Thyroid gland (tissue), 4 donors: Measurements from ENCODE around the gene EYA4. TPM values are rescaled to one million over a fixed set of nuclear protein-coding genes. Genes with fewer than 3 reads are reported as not detected.
A peak's percentile ranks its signal among the peaks of the same experiment; 100 is the strongest.

Experiments
- DNase-seq, 2 donors: peaks; one replicate each; pipeline ENCODE4 v3.0.0-alpha.2; 2019
- H3K27ac ChIP-seq, 3 donors: fragments of 200-600 bp; sonication (generic); 1 replicate in 2 of 3; 2 replicates in 1 of 3; pipeline ENCODE4 v1.5.1; 2016 to 2019; ENCODE audit warnings: mild to moderate bottlenecking in 1 of 3, moderate library complexity in 1 of 3
- H3K27me3 ChIP-seq: fragments of 200-600 bp; sonication (generic); one replicate; pipeline ENCODE4 v1.5.1; 2019
- H3K36me3 ChIP-seq, 2 donors: fragments of 200-600 bp; sonication (generic); one replicate each; pipeline ENCODE4 v1.5.1; 2016 to 2019
- H3K4me1 ChIP-seq, 2 donors: fragments of 200-600 bp; sonication (generic); one replicate each; pipeline ENCODE4 v1.5.1; 2017 to 2019
- H3K4me3 ChIP-seq, 3 donors: fragments of 200-600 bp; sonication (generic); replicated peaks in 1 of 3; 1 replicate in 2 of 3; 2 replicates in 1 of 3; pipeline ENCODE4 v1.5.1; 2016; ENCODE audit warnings: mild to moderate bottlenecking in 1 of 3
- H3K9me3 ChIP-seq: fragments of 200-600 bp; sonication (generic); one replicate; pipeline ENCODE4 v1.5.1; 2017
- POLR2A ChIP-seq, 2 donors: fragments of 450-650 bp; IDR thresholded peaks; one replicate each; pipeline ENCODE4 v1.6.1; 2017; ENCODE audit warnings: antibody characterized with exemption in 2 of 2, mild to moderate bottlenecking in 2 of 2, moderate library complexity in 1 of 2
- WGBS, 2 donors: methylation state at CpG; one replicate each; pipeline ENCODE4 v1.1.5; 2017; 5-methylcytosine and 5-hydroxymethylcytosine counted together
- intact Hi-C: fragments of 100-400 bp; cut with DNase I; formaldehyde crosslinking; loops from one replicate; pipeline ENCODE4 v1.15.1; 2023
- total RNA-seq, 4 donors: library from RNA; depleted of rRNA; stranded (reverse); fragments of >200 nt; gene quantifications; one replicate each; pipeline ENCODE4 v1.2.3, GENCODE V29; 2016
- TF ChIP-seq, protein P1 (sequence below), 6 experiments: fragments of 200-600 bp in 3 of 6; fragments of 450-650 bp in 3 of 6; sonication (generic) in 3 of 6; IDR thresholded peaks; one replicate each; pipeline ENCODE4 v1.5.1; 2016 to 2019; ENCODE audit warnings: antibody characterized with exemption in 6 of 6, mild to moderate bottlenecking in 2 of 6, inconsistent platforms in 1 of 6, moderate library complexity in 1 of 6

EYA4 gene
- total RNA-seq, 4 donors from 2014 or later, result 3.3 to 8.2 (median 5.3) TPM

DNA sequence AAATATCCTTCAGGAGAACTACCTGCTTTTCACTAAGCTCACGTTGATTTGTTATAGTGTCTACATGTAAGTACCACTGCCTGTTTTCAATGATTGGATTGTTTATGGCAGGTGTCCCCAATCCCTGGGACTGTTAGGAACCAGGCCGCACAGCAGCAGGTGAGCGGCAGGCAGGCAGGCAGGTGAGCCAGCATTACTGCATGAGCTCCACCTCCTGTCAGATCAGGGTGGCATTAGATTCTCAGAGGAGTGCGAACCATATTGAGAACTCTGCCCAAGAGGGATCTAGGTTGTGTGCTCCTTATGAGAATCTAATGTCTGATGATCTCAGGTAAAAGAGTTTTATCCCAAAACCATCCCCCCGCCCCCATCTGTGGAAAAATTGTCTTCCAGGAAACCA is 303.3 kb downstream of the EYA4 start:
- H3K4me3 ChIP-seq, result no peak overlapping the region
- TF ChIP-seq, protein P1, sequence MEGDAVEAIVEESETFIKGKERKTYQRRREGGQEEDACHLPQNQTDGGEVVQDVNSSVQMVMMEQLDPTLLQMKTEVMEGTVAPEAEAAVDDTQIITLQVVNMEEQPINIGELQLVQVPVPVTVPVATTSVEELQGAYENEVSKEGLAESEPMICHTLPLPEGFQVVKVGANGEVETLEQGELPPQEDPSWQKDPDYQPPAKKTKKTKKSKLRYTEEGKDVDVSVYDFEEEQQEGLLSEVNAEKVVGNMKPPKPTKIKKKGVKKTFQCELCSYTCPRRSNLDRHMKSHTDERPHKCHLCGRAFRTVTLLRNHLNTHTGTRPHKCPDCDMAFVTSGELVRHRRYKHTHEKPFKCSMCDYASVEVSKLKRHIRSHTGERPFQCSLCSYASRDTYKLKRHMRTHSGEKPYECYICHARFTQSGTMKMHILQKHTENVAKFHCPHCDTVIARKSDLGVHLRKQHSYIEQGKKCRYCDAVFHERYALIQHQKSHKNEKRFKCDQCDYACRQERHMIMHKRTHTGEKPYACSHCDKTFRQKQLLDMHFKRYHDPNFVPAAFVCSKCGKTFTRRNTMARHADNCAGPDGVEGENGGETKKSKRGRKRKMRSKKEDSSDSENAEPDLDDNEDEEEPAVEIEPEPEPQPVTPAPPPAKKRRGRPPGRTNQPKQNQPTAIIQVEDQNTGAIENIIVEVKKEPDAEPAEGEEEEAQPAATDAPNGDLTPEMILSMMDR (IDR thresholded peaks at IDR 0.05), result no peak
- TF ChIP-seq POLR2A (IDR thresholded peaks at IDR 0.05), result no peak
- 88 to 94% methylated on average over 5 of the region's 5 CpGs for WGBS, 2 donors
- no peak overlapping the region for H3K27ac ChIP-seq
- no peaks in the 10 kb centered on the region for H3K36me3 ChIP-seq
- DNase-seq, result no peak
- H3K9me3 ChIP-seq, result no peaks in the 10 kb centered on the region
- H3K4me1 ChIP-seq, result peaks cover 4 to 9% of the 10 kb centered on the region in 2 donors
- no peaks in the 10 kb centered on the region for H3K27me3 ChIP-seq
- intact Hi-C loops, result no loop called here

DNA sequence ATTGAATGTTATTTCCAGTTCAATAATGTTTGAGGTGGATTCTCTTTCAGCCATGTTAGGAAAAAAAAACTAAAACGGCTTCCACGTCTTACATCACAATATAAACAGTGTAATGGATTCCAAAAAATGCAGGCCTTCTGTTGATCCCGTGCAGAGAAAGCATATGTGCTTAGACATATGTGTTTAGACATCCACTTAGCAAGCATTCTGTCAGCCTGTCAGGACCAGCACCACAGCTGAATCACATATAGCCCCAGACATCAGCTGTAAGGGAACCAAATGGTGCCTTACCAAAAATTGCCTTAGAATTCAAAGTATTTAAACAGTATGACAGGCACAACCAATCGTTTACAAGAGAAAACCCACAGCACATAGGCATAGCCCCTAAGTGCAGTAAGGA is 304.9 kb downstream of the EYA4 start:
- no peak for DNase-seq
- no peaks in the 10 kb centered on the region for H3K27me3 ChIP-seq
- no peak overlapping the region for H3K4me3 ChIP-seq
- TF ChIP-seq, protein P1 (IDR thresholded peaks at IDR 0.05), result no peak
- no peak for TF ChIP-seq POLR2A (IDR thresholded peaks at IDR 0.05)
- no peaks in the 10 kb centered on the region for H3K9me3 ChIP-seq
- no peak overlapping the region for H3K27ac ChIP-seq
- H3K36me3 ChIP-seq, result no peaks in the 10 kb centered on the region
- intact Hi-C loops, result no loop called here
- 66% methylated on average over 4 of the region's 4 CpGs for WGBS, 2 donors
- H3K4me1 ChIP-seq, result peaks cover 4 to 12% of the 10 kb centered on the region in 2 donors

DNA sequence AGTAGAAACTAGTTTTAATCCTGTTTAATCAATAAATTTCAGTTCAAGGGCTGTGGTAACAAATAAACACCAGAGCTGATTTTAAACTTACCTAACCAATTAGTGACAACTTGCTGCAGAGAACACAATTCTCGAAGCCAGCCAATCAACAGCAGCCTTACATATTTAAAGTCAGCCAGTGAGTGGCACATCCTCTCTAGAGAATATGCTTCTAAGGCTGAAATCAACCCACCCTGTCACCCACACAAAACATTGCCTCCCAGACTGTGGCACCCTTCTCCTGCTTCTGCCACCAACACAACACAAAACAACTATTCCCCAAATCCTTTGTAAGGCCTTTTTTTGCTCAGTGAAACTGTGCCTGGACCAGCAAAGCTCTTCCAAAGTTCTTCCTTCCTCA is 306.0 kb downstream of the EYA4 start:
- Histone ChIP-seq H3K36me3 (no peaks in the 10 kb centered on the region), H3K4me1 (peaks cover 13 to 23% of the 10 kb centered on the region in 2 donors), H3K27ac (no peak overlapping the region), H3K9me3 (no peaks in the 10 kb centered on the region), H3K27me3 (no peaks in the 10 kb centered on the region), H3K4me3 (no peak overlapping the region)
- TF ChIP-seq, protein P1 (IDR thresholded peaks at IDR 0.05), result no peak
- TF ChIP-seq POLR2A (IDR thresholded peaks at IDR 0.05), result no peak
- no peak for DNase-seq
- WGBS, 2 donors, result 88 to 92% methylated on average over 1 of the region's 1 CpG
- intact Hi-C loops, result no loop called here

DNA sequence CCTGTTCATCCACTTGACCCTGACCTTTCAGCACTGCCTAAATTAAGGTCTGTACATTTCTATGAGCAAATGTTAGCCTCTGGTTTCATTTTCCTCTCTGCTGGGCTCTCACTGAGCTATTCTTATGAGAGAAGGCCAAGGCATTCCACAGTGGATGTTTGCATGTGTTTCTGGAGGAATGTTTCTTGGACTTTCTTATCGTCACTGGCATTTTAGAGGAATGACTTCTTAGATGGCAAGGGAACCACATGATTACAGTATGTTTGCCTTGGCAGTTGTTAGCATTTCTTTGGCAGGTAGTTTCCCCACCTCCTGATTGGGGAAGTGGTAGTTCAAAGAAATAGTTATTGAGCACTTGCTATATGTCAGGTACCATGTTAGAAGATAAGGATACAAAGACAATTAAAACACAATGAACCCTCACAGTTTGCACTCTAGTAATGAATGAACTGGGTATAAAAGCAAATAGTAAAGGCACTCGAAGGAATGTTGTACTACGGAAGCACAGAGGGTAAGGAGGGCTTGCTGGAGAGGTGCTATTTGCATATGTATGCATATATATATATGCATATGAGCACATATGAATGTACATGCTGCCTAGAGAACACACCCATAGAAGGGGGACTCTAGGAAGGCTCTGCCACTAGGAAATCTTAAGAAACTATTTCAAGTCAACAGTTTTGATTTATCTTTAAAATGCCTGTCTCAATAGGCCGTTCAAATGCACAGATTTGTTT is 307.4 kb downstream of the EYA4 start:
- H3K4me1 ChIP-seq, result peaks cover 20 to 30% of the 10 kb centered on the region in 2 donors
- WGBS, 2 donors, result 61 to 62% methylated on average over 4 of the region's 4 CpGs
- intact Hi-C loops, result no loop called here
- TF ChIP-seq, protein P1 (IDR thresholded peaks at IDR 0.05), result no peak
- TF ChIP-seq POLR2A (IDR thresholded peaks at IDR 0.05), result no peak
- no peaks in the 10 kb centered on the region for H3K27me3 ChIP-seq
- H3K4me3 ChIP-seq, result no peak overlapping the region
- peak overlapping the region in 1 of 3 donors; percentile 12 for H3K27ac ChIP-seq
- no peaks in the 10 kb centered on the region for H3K36me3 ChIP-seq
- H3K9me3 ChIP-seq, result no peaks in the 10 kb centered on the region
- DNase-seq, result no peak

DNA sequence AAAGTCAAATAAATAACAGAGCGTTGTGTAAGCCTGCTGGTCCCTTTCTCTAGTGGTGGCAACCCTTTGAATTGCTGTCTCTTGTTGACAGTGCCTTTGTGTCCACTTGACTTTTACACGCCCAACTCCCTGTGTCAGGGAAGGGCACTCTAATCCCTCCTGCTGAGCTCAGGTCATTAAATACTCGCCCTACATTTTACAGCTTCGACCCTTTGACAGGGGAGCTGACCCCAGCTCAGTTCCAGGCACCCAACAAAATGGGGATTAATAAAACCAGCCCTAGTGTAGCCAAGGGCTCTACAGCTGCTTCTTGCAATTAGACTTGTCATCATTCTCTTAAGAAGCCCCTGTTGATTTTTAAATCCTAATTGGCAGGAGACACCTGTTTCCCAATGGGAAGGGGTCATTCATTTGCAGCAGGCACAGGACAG is 308.2 kb downstream of the EYA4 start:
- Histone ChIP-seq H3K36me3 (no peaks in the 10 kb centered on the region), H3K9me3 (no peaks in the 10 kb centered on the region), H3K27me3 (no peaks in the 10 kb centered on the region), H3K4me3 (no peak overlapping the region), H3K4me1 (peaks cover 20 to 30% of the 10 kb centered on the region in 2 donors), H3K27ac (no peak overlapping the region)
- intact Hi-C loops, result no loop called here
- WGBS, 2 donors, result 57 to 59% methylated on average over 4 of the region's 4 CpGs
- TF ChIP-seq, protein P1 (IDR thresholded peaks at IDR 0.05), result no peak
- TF ChIP-seq POLR2A (IDR thresholded peaks at IDR 0.05), result no peak
- DNase-seq, result no peak
